Lower leg skin (tissue), 4 donors: ENCODE results near the gene BRINP1. TPM values are rescaled to one million over a fixed set of nuclear protein-coding genes. Genes with fewer than 3 reads are reported as not detected.
"Not testable (repeated sequence)": the region's sequence is repeated elsewhere in the genome, so short reads cannot be mapped to it uniquely, and the experiment has no call there.

Source experiments
- DNase-seq, 2 donors: peaks; one replicate each; pipeline ENCODE4 v3.0.0-alpha.2; 2019; ENCODE audit warnings: low spot score in 2 of 2
- H3K4me3 ChIP-seq: fragments of 200-600 bp; sonication (generic); 2 replicates; pipeline ENCODE4 v1.5.1; 2017; ENCODE audit warnings: mild to moderate bottlenecking, low read depth; ENCODE audit not compliant: poor library complexity, severe bottlenecking
- CTCF ChIP-seq, 3 donors: fragments of 450-650 bp; IDR thresholded peaks; one replicate each; pipeline ENCODE4 v1.5.1; 2016; ENCODE audit warnings: antibody characterized with exemption in 3 of 3, mild to moderate bottlenecking in 3 of 3, moderate library complexity in 2 of 3
- POLR2A ChIP-seq, 2 donors: fragments of 450-650 bp; IDR thresholded peaks; one replicate each; pipeline ENCODE4 v1.6.1; 2016 to 2017; ENCODE audit warnings: antibody characterized with exemption in 2 of 2, mild to moderate bottlenecking in 1 of 2, moderate library complexity in 1 of 2
- WGBS, 2 donors: methylation state at CpG; one replicate each; pipeline ENCODE4 v1.1.5; 2018; 5-methylcytosine and 5-hydroxymethylcytosine counted together
- intact Hi-C: fragments of 100-400 bp; cut with DNase I; formaldehyde crosslinking; loops from one replicate; pipeline ENCODE4 v1.15.0; 2023; ENCODE audit warnings: low total_unique reads
- total RNA-seq, 4 donors: library from RNA; depleted of rRNA; stranded (reverse); fragments of >200 nt; gene quantifications; one replicate each; pipeline ENCODE4 v1.1.0, GENCODE V29; 2016

The BRINP1 gene
- total RNA-seq, 4 donors from 2014 or later, result 0.10 to 0.16 TPM; not detected in 2

- TF ChIP-seq POLR2A (IDR thresholded peaks at IDR 0.05) (no peak), CTCF (IDR thresholded peaks at IDR 0.05) (no peak)
- 79 to 86% methylated on average over 3 of the region's 3 CpGs for WGBS, 2 donors
- no peak for DNase-seq
These were observed 188.3 kb downstream of the BRINP1 start for GRCh38 chr9:119180897-119181296.

GRCh38 chr9:119179701-119180100, 189.5 kb downstream of the BRINP1 start:
- WGBS, 2 donors, result 84 to 93% methylated on average over 3 of the region's 3 CpGs
- DNase-seq, result no peak
- no peak for TF ChIP-seq CTCF (IDR thresholded peaks at IDR 0.05)
- no peak for TF ChIP-seq POLR2A (IDR thresholded peaks at IDR 0.05)
- H3K4me3 ChIP-seq, result no peak overlapping the region
- intact Hi-C loops, result no loop called here

More at GRCh38 chr9:119180897-119181296, 188.3 kb downstream of the BRINP1 start:
- intact Hi-C loops, result no loop called here
- no peak overlapping the region for H3K4me3 ChIP-seq

GRCh38 chr9:119177196-119177595, 192.0 kb downstream of the BRINP1 start:
- TF ChIP-seq CTCF (IDR thresholded peaks at IDR 0.05), result no peak
- TF ChIP-seq POLR2A (IDR thresholded peaks at IDR 0.05), result no peak
- no peak overlapping the region for H3K4me3 ChIP-seq
- 75 to 78% methylated on average over 9 of the region's 9 CpGs for WGBS, 2 donors
- intact Hi-C loops, result no loop called here
- DNase-seq, result no peak

- no peak for DNase-seq
- no peak overlapping the region for H3K4me3 ChIP-seq
- intact Hi-C loops, result no loop called here
- TF ChIP-seq CTCF (IDR thresholded peaks at IDR 0.05) (no peak), POLR2A (IDR thresholded peaks at IDR 0.05) (no peak)
- 55 to 64% methylated on average over 1 of the region's 1 CpG for WGBS, 2 donors
These were observed 193.7 kb downstream of the BRINP1 start for GRCh38 chr9:119175581-119175980.

- DNase-seq, H3K4me3 ChIP-seq, intact Hi-C loops: not testable (repeated sequence)
- 43 to 57% methylated on average over 24 to 25 of the region's 27 CpGs for WGBS, 2 donors
These were observed 200.0 kb downstream of the BRINP1 start for GRCh38 chr9:119169222-119169621.

- no peak for TF ChIP-seq CTCF (IDR thresholded peaks at IDR 0.05)
- no peak for TF ChIP-seq POLR2A (IDR thresholded peaks at IDR 0.05)
- H3K4me3 ChIP-seq, result no peak overlapping the region
- WGBS, 2 donors, result 96% methylated on average over 16 of the region's 16 CpGs
- DNase-seq, result no peak
- intact Hi-C loops, result no loop called here
These were observed 201.4 kb downstream of the BRINP1 start for GRCh38 chr9:119167876-119168275.
